ENCODE results near the gene LYRM4.
"Not testable (repeated sequence)": the region's sequence is repeated elsewhere in the genome, so short reads cannot be mapped to it uniquely, and the experiment has no call there.

The LYRM4 gene

GRCh38 chr6:5071216-5071615 lies 189.5 kb downstream of the LYRM4 start:
- no peak for DNase-seq

- no peak for DNase-seq
Measured at GRCh38 chr6:5068153-5068751, 192.5 kb downstream of the LYRM4 start.

- no peak for DNase-seq
Measured at GRCh38 chr6:5067305-5067704, 193.4 kb downstream of the LYRM4 start.

- no peak for DNase-seq
Measured at GRCh38 chr6:5066456-5067093, 194.2 kb downstream of the LYRM4 start.

- no peak for DNase-seq
Measured at GRCh38 chr6:5063617-5064016, 197.1 kb downstream of the LYRM4 start.

GRCh38 chr6:5061152-5061551 lies 199.6 kb downstream of the LYRM4 start:
- DNase-seq, result no peak

- not testable (repeated sequence) for DNase-seq
Measured at GRCh38 chr6:5060439-5060838, 200.3 kb downstream of the LYRM4 start.

- DNase-seq, result no peak
Measured at GRCh38 chr6:5059036-5059896, 201.5 kb downstream of the LYRM4 start.
